ENCODE results near the gene QRICH2. TPM values are rescaled to one million over a fixed set of nuclear protein-coding genes. Genes with fewer than 3 reads are reported as not detected.
"Not testable (repeated sequence)": the region's sequence is repeated elsewhere in the genome, so short reads cannot be mapped to it uniquely, and the experiment has no call there.

Gene QRICH2
- total RNA-seq, 1 donor from 2014 or later, result 1.8 TPM

- intact Hi-C loops (cut with DNase I), result no loop called here
- no peak for DNase-seq (ENCODE audit: low spot score)
These were observed 54.2 kb downstream of the QRICH2 start for GRCh38 chr17:76253841-76254240.

GRCh38 chr17:76252967-76253766, 54.9 kb downstream of the QRICH2 start:
- peak; percentile 50 for DNase-seq (ENCODE audit: low spot score)
- intact Hi-C loops (cut with DNase I), result not testable (repeated sequence)

GRCh38 chr17:76252040-76252954, 55.8 kb downstream of the QRICH2 start:
- DNase-seq (ENCODE audit: low spot score), result peak; percentile 90
- intact Hi-C loops (cut with DNase I), result no loop called here

GRCh38 chr17:76251478-76252039, 56.5 kb downstream of the QRICH2 start:
- intact Hi-C loops (cut with DNase I), result no loop called here
- DNase-seq (ENCODE audit: low spot score), result peak; percentile 54

- intact Hi-C loops (cut with DNase I), result no loop called here
- DNase-seq (ENCODE audit: low spot score), result no peak
These were observed 57.9 kb downstream of the QRICH2 start for GRCh38 chr17:76250141-76250540.

- no peak for DNase-seq (ENCODE audit: low spot score)
These were observed 59.9 kb downstream of the QRICH2 start for GRCh38 chr17:76248013-76248782.

GRCh38 chr17:76247304-76247703, 60.8 kb downstream of the QRICH2 start:
- no peak for DNase-seq (ENCODE audit: low spot score)
- intact Hi-C loops (cut with DNase I), result no loop called here

More at GRCh38 chr17:76248013-76248782, 59.9 kb downstream of the QRICH2 start:
- intact Hi-C loops (cut with DNase I), result no loop called here

GRCh38 chr17:76246080-76247066, 61.7 kb downstream of the QRICH2 start:
- no peak for DNase-seq (ENCODE audit: low spot score)
- intact Hi-C loops (cut with DNase I), result no loop called here

- intact Hi-C loops (cut with DNase I), result not testable (repeated sequence)
These were observed 63.4 kb downstream of the QRICH2 start for GRCh38 chr17:76244721-76245120.

GRCh38 chr17:76243826-76244679, 64.0 kb downstream of the QRICH2 start:
- peak; percentile 50 for DNase-seq (ENCODE audit: low spot score)
- intact Hi-C loops (cut with DNase I), result no loop called here

More at GRCh38 chr17:76244721-76245120, 63.4 kb downstream of the QRICH2 start:
- DNase-seq (ENCODE audit: low spot score), result not testable (repeated sequence)

- no peak for DNase-seq (ENCODE audit: low spot score)
- intact Hi-C loops (cut with DNase I), result loop anchor here (2.0 kb wide), 1 partner anchor 17 kb away; no protein-coding TSS in a partner anchor
These were observed 66.3 kb downstream of the QRICH2 start for GRCh38 chr17:76241691-76242255.

- no peak for DNase-seq (ENCODE audit: low spot score)
- intact Hi-C loops (cut with DNase I), result loop anchor here (2.0 kb wide), 1 partner anchor 18 kb away; no protein-coding TSS in a partner anchor
These were observed 66.9 kb downstream of the QRICH2 start for GRCh38 chr17:76241204-76241538.

GRCh38 chr17:76240461-76241203, 67.4 kb downstream of the QRICH2 start, which contains the start of gene RNF157:
TSS of gene RNF157 (minus strand) at chr17:76240493. CDS start at chr17:76240240, 253 bp downstream.
- peak; percentile 87 for DNase-seq (ENCODE audit: low spot score)
- intact Hi-C loops (cut with DNase I), result loop anchor here (2.0 kb wide), 1 partner anchor 18 kb away; no protein-coding TSS in a partner anchor

- intact Hi-C loops (cut with DNase I), result loop anchor here (2.0 kb wide), 1 partner anchor 19 kb away; no protein-coding TSS in a partner anchor
- no peak for DNase-seq (ENCODE audit: low spot score)
These were observed 68.4 kb downstream of the QRICH2 start for GRCh38 chr17:76239538-76240274.

- intact Hi-C loops (cut with DNase I), result no loop called here
- no peak for DNase-seq (ENCODE audit: low spot score)
These were observed 69.1 kb downstream of the QRICH2 start for GRCh38 chr17:76238847-76239537.

All from cardiac septum (tissue), 1 donor.